HAP-1 (cell line): Measurements from ENCODE around the gene BEX4.
"Not testable (repeated sequence)": the region's sequence is repeated elsewhere in the genome, so short reads cannot be mapped to it uniquely, and the experiment has no call there.

Experiments used
- DNase-seq, 2 experiments: peaks; one replicate each; pipeline ENCODE4 v3.0.0-alpha.2; 2016 to 2020; ENCODE audit warnings: low spot score in 2 of 2
- H3K27me3 ChIP-seq: fragments of 250-450 bp; sonication (Bioruptor Pico); 2 replicates; pipeline ENCODE4 v1.5.1; 2020; ENCODE audit warnings: low read depth, mild to moderate bottlenecking, moderate library complexity
- H3K36me3 ChIP-seq: fragments of 250-450 bp; sonication (Bioruptor Pico); replicated peaks from 2 replicates; pipeline ENCODE4 v1.5.1; 2020; ENCODE audit warnings: mild to moderate bottlenecking
- H3K4me1 ChIP-seq: fragments of 250-450 bp; sonication (Bioruptor Pico); 2 replicates; pipeline ENCODE4 v1.5.1; 2020; ENCODE audit warnings: mild to moderate bottlenecking
- H3K4me3 ChIP-seq: fragments of 250-450 bp; sonication (Bioruptor Pico); 2 replicates; pipeline ENCODE4 v1.5.1; 2020; ENCODE audit warnings: mild to moderate bottlenecking, moderate library complexity
- H3K9me3 ChIP-seq: fragments of 250-450 bp; sonication (Bioruptor Pico); 2 replicates; pipeline ENCODE4 v1.5.1; 2020; ENCODE audit warnings: mild to moderate bottlenecking, moderate library complexity
- in situ Hi-C: fragments of 300-500 bp; cut with MboI; formaldehyde crosslinking; loops from 3 replicates; pipeline ENCODE4 v1.14.3; 2020; ENCODE audit warnings: low sequenced_read_pairs, inconsistent platforms, mixed read lengths

BEX4 gene

DNA sequence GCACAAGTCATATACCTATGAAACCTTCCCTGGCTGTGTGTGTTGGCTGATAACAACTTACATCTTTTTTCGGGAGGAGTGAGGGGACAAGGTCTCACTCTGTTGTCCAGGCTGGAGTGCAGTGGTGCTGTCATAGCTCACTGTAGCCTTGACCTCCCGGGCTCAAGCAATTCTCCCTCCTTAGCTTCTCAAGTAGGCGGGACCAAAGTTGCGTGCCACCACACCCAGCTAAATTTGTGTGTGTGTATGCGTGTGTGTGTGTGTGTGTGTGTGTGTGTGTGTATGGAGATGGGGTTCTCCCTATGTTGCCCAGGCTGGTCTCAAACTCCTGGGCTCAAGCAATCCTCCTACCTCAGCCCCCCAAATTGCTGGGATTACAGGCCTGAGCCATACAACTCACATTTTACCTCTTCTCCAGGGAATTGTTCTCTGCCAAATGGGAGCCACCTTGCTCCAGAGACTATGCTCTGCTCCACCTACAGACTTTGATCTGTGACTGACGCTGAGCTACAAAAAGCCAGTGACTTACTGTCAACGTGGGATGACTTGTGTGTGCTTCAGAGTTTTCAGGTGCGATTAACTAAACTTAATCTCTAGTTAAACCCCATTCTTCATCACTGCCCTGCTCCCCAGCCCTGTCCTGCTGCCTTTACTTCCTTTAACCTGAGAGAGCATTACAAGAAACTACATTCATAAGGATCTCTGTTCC lies 2.0 kb upstream of the BEX4 start:
- Histone ChIP-seq H3K36me3 (peaks cover 11% of the 10 kb centered on the region), H3K4me3 (no peak overlapping the region), H3K27me3 (no peaks in the 10 kb centered on the region; the same call in 1 of the 2 replicates), H3K9me3 (no peaks in the 10 kb centered on the region), H3K4me1 (peaks cover 3% of the 10 kb centered on the region)
- in situ Hi-C loops = loop anchor here (10.0 kb wide), 1 partner anchor 252 kb away; no protein-coding TSS in a partner anchor
- DNase-seq = no peak

GRCh38 chrX:103215425-103215991 lies 600 bp downstream of the BEX4 start:
- Histone ChIP-seq H3K9me3 (no peaks in the 10 kb centered on the region), H3K4me3 (peak overlapping the region; percentile 82), H3K27me3 (no peaks in the 10 kb centered on the region), H3K4me1 (peaks cover 3% of the 10 kb centered on the region), H3K36me3 (peaks cover 11% of the 10 kb centered on the region)
- in situ Hi-C loops = loop anchor here (10.0 kb wide), 1 partner anchor 249 kb away; no protein-coding TSS in a partner anchor
- DNase-seq = peak; percentile 31 to 77

DNA sequence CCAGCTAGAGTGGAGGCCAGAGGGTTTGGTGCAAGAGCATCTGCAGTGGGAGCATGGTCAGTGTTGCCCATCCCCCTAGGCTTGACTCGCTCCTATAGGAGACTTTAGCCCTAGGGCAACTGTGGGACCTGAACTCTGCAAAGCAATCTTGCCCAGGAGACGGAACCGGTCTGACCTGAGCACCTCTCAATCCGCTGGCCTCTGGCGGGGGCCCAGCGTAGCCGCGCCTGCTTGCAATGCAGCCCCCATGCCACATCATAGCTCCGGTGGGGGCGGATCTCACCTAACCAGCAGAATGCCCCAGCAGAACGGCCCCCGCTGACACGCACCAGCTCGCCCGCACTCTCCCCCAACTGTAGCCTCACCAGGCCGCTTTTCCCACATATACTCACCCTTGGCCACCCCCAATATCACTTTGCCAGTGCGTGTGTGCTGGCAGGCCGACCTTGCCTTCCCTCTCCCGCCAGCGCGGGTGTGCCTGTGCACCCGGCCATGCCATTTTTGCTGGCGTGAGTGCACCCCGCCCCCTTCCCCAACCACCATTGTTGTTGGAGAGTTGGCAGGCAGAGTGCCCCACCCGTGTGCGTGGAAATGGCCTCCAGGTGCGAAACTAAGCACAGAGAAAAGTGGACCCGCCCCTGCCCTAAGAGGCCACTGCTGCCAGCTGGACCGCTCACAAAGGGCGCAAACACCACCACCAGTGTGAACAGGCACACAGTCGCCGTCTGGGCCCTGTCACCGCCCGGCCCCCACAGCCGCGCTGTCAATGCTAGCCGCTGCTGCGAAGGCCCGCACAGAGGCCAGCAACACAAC lies 5.8 kb downstream of the BEX4 start:
- H3K4me3 ChIP-seq = no peak overlapping the region
- in situ Hi-C loops = no loop called here

GRCh38 chrX:103225918-103226317 lies 11.0 kb downstream of the BEX4 start:
- H3K4me3 ChIP-seq, in situ Hi-C loops: not testable (repeated sequence)

More for the DNA sequence above, 5.8 kb downstream of the BEX4 start:
- Histone ChIP-seq H3K4me1 (no peaks in the 10 kb centered on the region), H3K36me3 (peaks cover 11% of the 10 kb centered on the region), H3K27me3 (0 out of 2 replicates have a peak, but pooled peaks cover 3% of the 10 kb centered on the region), H3K9me3 (no peaks in the 10 kb centered on the region)
- DNase-seq = no peak

DNA sequence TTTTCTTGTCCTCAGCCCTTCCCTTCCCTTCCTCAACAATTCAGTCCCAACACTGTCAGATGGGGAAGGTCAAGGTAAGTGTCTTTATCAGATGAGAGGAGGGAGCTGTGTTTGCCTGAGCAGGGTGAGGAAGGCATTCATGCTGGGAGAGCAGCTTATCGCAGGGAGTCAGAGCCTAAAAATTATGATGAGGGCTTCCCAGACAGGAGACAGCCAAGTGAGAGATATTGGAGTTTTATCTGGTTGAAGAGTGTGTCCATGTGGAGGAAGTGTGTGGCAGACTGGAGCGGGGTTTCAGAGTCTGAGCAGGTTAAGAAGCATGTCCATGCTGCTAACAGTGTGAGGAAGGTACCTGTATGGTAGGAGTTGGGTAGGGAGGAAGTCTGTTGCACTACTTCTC lies 18.4 kb downstream of the BEX4 start:
- Histone ChIP-seq H3K27me3 (peaks cover 7% of the 10 kb centered on the region), H3K9me3 (no peaks in the 10 kb centered on the region), H3K4me1 (no peaks in the 10 kb centered on the region), H3K4me3 (no peak overlapping the region), H3K36me3 (no peaks in the 10 kb centered on the region)
- in situ Hi-C loops = no loop called here
- DNase-seq = no peak

More at GRCh38 chrX:103225918-103226317, 11.0 kb downstream of the BEX4 start:
- not testable (repeated sequence) for DNase-seq, H3K4me1 ChIP-seq, H3K9me3 ChIP-seq, H3K36me3 ChIP-seq
- peaks cover 13% of the 10 kb centered on the region for H3K27me3 ChIP-seq

DNA sequence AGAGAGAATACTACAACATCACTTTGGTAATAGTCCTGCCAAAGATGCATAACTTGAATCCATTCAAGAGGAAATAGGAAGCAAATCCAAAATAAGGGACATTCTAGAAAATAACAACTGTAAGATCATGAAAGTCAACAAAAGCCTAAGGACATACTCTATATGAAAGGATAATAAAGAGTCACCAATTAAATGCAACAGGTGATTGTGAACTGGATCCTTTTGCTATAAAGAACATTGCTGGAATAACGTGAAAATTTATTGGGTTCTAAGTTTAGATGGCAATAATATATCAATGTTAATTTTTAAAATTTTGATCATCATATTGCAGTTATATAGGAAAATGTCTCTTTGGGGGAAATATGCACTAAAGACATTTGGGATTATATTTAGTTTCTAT lies 20.0 kb downstream of the BEX4 start:
- in situ Hi-C loops = no loop called here
- H3K4me3 ChIP-seq = no peak overlapping the region
- DNase-seq = no peak
- peaks cover 3% of the 10 kb centered on the region; the same call in 1 of the 2 replicates for H3K27me3 ChIP-seq
- no peaks in the 10 kb centered on the region for H3K4me1 ChIP-seq
- H3K9me3 ChIP-seq = no peaks in the 10 kb centered on the region
- H3K36me3 ChIP-seq = no peaks in the 10 kb centered on the region

DNA sequence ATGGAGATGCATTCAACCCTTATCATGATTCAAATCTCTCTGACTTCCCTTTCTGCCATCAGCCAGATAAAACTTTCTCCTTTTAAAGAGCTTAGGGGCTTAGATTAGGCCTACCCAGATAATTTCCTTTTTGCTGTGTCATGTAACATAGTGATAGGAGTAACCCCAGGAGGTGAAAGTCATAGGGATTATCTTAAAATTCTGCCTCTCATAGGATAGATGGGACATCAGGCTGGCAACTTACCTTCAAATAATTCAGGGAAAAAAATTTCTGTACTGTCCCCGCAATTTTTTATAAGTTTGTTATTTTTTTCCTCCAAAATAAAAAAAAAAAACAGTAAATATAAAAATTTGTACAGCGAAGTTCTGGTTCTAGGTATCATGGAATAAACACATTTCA lies 20.7 kb downstream of the BEX4 start:
- H3K4me3 ChIP-seq, H3K9me3 ChIP-seq, H3K36me3 ChIP-seq, in situ Hi-C loops, DNase-seq, H3K27me3 ChIP-seq, H3K4me1 ChIP-seq: not testable (repeated sequence)

GRCh38 chrX:103236296-103236695 lies 21.4 kb downstream of the BEX4 start:
- Histone ChIP-seq H3K36me3 (no peaks in the 10 kb centered on the region), H3K9me3 (no peaks in the 10 kb centered on the region), H3K4me1 (no peaks in the 10 kb centered on the region), H3K4me3 (no peak overlapping the region), H3K27me3 (no peaks in the 10 kb centered on the region; the same call in 1 of the 2 replicates)
- in situ Hi-C loops = no loop called here
- DNase-seq = no peak

- in situ Hi-C loops = no loop called here
- no peak for DNase-seq
- Histone ChIP-seq H3K9me3 (no peaks in the 10 kb centered on the region), H3K4me3 (no peak overlapping the region), H3K4me1 (no peaks in the 10 kb centered on the region), H3K27me3 (no peaks in the 10 kb centered on the region; the same call in 1 of the 2 replicates), H3K36me3 (no peaks in the 10 kb centered on the region)
Measured at GRCh38 chrX:103240155-103240554, 25.2 kb downstream of the BEX4 start.

DNA sequence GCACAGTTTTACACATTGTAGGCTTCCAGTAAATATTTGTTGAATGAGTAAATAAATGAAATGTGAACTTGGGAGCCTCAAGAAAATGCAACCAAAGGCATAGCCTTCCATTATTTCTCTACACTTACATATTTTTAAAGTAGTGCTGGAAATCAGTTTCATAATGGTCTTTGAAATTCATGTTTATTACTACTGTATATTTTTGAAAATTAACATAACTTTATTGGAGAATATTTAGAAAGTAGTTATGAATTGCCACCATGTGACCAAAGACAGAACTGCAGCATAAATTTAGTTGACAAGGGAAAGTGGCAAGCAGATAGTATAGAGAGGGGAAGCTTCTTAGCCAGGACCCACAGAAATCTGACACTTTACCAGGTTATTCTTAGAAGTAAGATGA lies 33.6 kb downstream of the BEX4 start:
- in situ Hi-C loops = no loop called here
- no peak for DNase-seq
- H3K4me3 ChIP-seq = no peak overlapping the region
- H3K27me3 ChIP-seq = no peaks in the 10 kb centered on the region
- no peaks in the 10 kb centered on the region for H3K4me1 ChIP-seq
- no peaks in the 10 kb centered on the region for H3K9me3 ChIP-seq
- H3K36me3 ChIP-seq = no peaks in the 10 kb centered on the region

- no peaks in the 10 kb centered on the region for H3K27me3 ChIP-seq
- no peak for DNase-seq
- H3K9me3 ChIP-seq = no peaks in the 10 kb centered on the region
- in situ Hi-C loops = no loop called here
- H3K4me1 ChIP-seq = no peaks in the 10 kb centered on the region
- H3K36me3 ChIP-seq = no peaks in the 10 kb centered on the region
- no peak overlapping the region for H3K4me3 ChIP-seq
Measured at GRCh38 chrX:103249805-103250204, 34.9 kb downstream of the BEX4 start.

- Histone ChIP-seq H3K27me3 (no peaks in the 10 kb centered on the region), H3K4me1 (no peaks in the 10 kb centered on the region), H3K36me3 (no peaks in the 10 kb centered on the region), H3K9me3 (no peaks in the 10 kb centered on the region), H3K4me3 (no peak overlapping the region)
- in situ Hi-C loops = no loop called here
- no peak for DNase-seq
Measured at GRCh38 chrX:103250977-103251376, 36.1 kb downstream of the BEX4 start.

DNA sequence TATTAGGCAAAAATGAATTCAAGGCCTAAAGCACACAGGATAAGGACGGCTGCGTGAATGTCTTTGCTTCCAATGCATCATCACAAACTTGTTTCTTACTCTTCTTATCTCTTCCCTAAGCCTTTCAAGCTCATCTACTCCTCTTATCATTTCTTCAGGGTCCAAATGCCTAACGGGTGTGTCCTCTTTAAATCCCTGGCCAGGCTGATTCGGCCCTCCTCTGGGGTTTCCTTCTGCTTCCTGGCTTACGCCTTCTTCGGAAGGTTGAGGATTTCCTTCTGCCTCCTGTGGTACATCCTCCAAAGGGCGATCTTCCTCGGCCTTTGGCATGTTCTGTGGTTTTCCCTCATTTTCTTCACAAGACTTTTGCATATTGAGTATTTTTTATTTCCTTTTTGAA lies 38.7 kb downstream of the BEX4 start:
- no peaks in the 10 kb centered on the region for H3K36me3 ChIP-seq
- H3K9me3 ChIP-seq = no peaks in the 10 kb centered on the region
- DNase-seq = no peak
- no peaks in the 10 kb centered on the region for H3K4me1 ChIP-seq
- H3K27me3 ChIP-seq = no peaks in the 10 kb centered on the region
- in situ Hi-C loops = no loop called here
- H3K4me3 ChIP-seq = no peak overlapping the region
